Stimulated activated CD4-positive, alpha-beta T cell treated with anti-CD3 and anti-CD28 coated beads, Interleukin-1b, Interleukin-23, amount 100 ng/mL, for 4 hours (primary cell): ENCODE results near the gene FBXL14.
A peak's percentile ranks its signal among the peaks of the same experiment; 100 is the strongest.

ENCODE experiments used
- DNase-seq, 2 donors: peaks; one replicate each; pipeline ENCODE4 v3.0.0-alpha.2; 2020; ENCODE audit warnings: low read depth in 2 of 2

Gene FBXL14

GRCh38 chr12:1594261-1595025, at the start of gene FBXL14:
FBXL14 (minus strand) TSS chr12:1594581; CDS start chr12:1594066, 515 bp downstream.
- DNase-seq: peak; percentile 74 to 82

GRCh38 chr12:1643905-1644533, 49.6 kb upstream of the FBXL14 start:
- no peak for DNase-seq

- no peak for DNase-seq
These were observed 48.7 kb upstream of the FBXL14 start for GRCh38 chr12:1643043-1643442.

- no peak for DNase-seq
These were observed 48.1 kb upstream of the FBXL14 start for GRCh38 chr12:1642513-1642912.

GRCh38 chr12:1640328-1641234, 46.2 kb upstream of the FBXL14 start:
- DNase-seq: no peak

GRCh38 chr12:1639538-1639937, 45.2 kb upstream of the FBXL14 start:
- DNase-seq: no peak

GRCh38 chr12:1638203-1638602, 43.8 kb upstream of the FBXL14 start:
- no peak for DNase-seq

GRCh38 chr12:1635301-1636095, 41.1 kb upstream of the FBXL14 start:
- no peak for DNase-seq

GRCh38 chr12:1634590-1635191, 40.3 kb upstream of the FBXL14 start:
- peak; percentile 38 to 58 for DNase-seq

- DNase-seq: no peak
These were observed 39.8 kb upstream of the FBXL14 start for GRCh38 chr12:1634149-1634548.

GRCh38 chr12:1633459-1633858, 39.1 kb upstream of the FBXL14 start:
- DNase-seq: no peak

- DNase-seq: no peak
These were observed 38.3 kb upstream of the FBXL14 start for GRCh38 chr12:1632702-1633101.

GRCh38 chr12:1630827-1631591, 36.6 kb upstream of the FBXL14 start:
- DNase-seq: no peak

- DNase-seq: peak in 1 of 2 donors; percentile 14
These were observed 35.9 kb upstream of the FBXL14 start for GRCh38 chr12:1630133-1630826.

GRCh38 chr12:1629338-1630132, 35.2 kb upstream of the FBXL14 start:
- DNase-seq: no peak

GRCh38 chr12:1628666-1629337, 34.4 kb upstream of the FBXL14 start, which contains the start of gene WNT5B:
WNT5B (plus strand) TSS chr12:1629231; CDS start chr12:1631355, 2,124 bp downstream.
- no peak for DNase-seq

GRCh38 chr12:1622406-1622805, 28.0 kb upstream of the FBXL14 start:
- no peak for DNase-seq

GRCh38 chr12:1620092-1620491, 25.7 kb upstream of the FBXL14 start:
- DNase-seq: no peak
